ENCODE measurements around the gene ANXA9. TPM values are rescaled to one million over a fixed set of nuclear protein-coding genes. Genes with fewer than 3 reads are reported as not detected.

ANXA9 gene
- total and polyA plus RNA-seq, 2 of the 4 experiments (the other 2 are of a cell fraction) = 0.21 to 0.36 TPM

DNA sequence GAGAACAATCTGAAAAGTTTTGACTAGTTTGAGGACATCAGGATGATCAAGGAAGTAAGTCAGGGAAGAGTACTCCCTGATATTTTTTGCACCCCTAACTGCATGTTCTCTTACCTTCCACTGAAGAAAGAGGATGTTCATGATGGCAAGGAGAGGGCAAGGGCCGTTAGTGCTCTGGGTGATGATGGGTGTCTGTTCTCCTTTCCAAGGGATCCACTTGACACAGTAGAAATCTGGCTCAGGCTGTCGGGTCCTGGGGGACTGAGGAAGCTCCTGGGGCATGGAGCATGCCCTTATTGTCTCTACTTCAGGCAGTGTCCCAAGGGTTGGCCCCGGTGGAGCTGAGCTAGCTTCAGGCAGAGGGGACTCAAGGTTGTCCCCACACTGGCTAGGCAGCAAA, 20.0 kb downstream of the ANXA9 start:
- intact Hi-C loops (cut with micrococcal nuclease) (loop anchor here (10.0 kb wide), 1 partner anchor 437 kb away; no protein-coding TSS in a partner anchor), in situ Hi-C loops (cut with MboI; ENCODE audit: low sequenced_read_pairs) (no loop called here), dilution Hi-C loops (cut with HindIII; ENCODE audit: low sequenced_read_pairs, unreplicated experiment) (no loop called here)
- Histone ChIP-seq H4K20me1 (ENCODE audit: insufficient read depth, low read length) (no peaks in the 10 kb centered on the region), H3K23ac (ENCODE audit: low read depth, low read length) (no peak overlapping the region), H4K91ac (ENCODE audit: insufficient read depth, low read depth, low read length) (no peak overlapping the region), H2BK120ac (ENCODE audit: low read depth, low read length) (no peak overlapping the region), H3K14ac (replicated peaks; ENCODE audit: low read depth, low read length) (no peak overlapping the region), H3K56ac (ENCODE audit: extremely low read depth, insufficient read depth, low read length) (no peak overlapping the region), H3K9ac (ENCODE audit: low read depth, low read length) (no peak overlapping the region), H3K27me3 (ENCODE audit: control insufficient read depth, insufficient read depth, low read length) (no peaks in the 10 kb centered on the region), H3K9me1 (ENCODE audit: insufficient read depth, low read length) (peaks cover 13% of the 10 kb centered on the region), H2AK9ac (replicated peaks; ENCODE audit: low read depth, low read length, poor library complexity) (no peak overlapping the region), H3K18ac (ENCODE audit: low read depth, low read length) (no peak overlapping the region), H3K27ac (ENCODE audit: insufficient read depth, low read length) (no peak overlapping the region), H2AFZ (replicated peaks; ENCODE audit: low read length, poor library complexity) (no peak overlapping the region), H3K36me3 (ENCODE audit: control insufficient read depth, insufficient read depth, low read length) (peaks cover 29% of the 10 kb centered on the region), H4K5ac (ENCODE audit: low read depth, low read length) (no peak overlapping the region), H3K79me1 (ENCODE audit: low read depth in 1 of 2, low read length in 2 of 2) (peaks cover 7 to 12% of the 10 kb centered on the region in 2 experiments), H3K4me3 (ENCODE audit: insufficient read depth, low read depth, low read length) (no peak overlapping the region), H3K4me1 (ENCODE audit: control insufficient read depth, insufficient read depth, low read length) (peaks cover 9% of the 10 kb centered on the region), H4K8ac (ENCODE audit: low read depth in 2 of 2, low read length in 2 of 2) (no peak overlapping the region), H2BK15ac (ENCODE audit: low read depth, low read length) (no peak overlapping the region), H2AK5ac (ENCODE audit: low read depth, low read length) (no peak overlapping the region), H3K9me3 (ENCODE audit: control insufficient read depth, insufficient read depth, low read length) (no peaks in the 10 kb centered on the region), H2BK5ac (ENCODE audit: low read depth, low read length, poor library complexity, severe bottlenecking) (no peak overlapping the region), H2BK20ac (ENCODE audit: low read depth, low read length) (no peak overlapping the region), H3K4ac (ENCODE audit: low read depth, low read length) (no peak overlapping the region), H3K4me2 (ENCODE audit: low read depth, low read length) (no peak overlapping the region)
- 67% methylated on average over 1 of the region's 3 CpGs; no CpG with 5 or more reads in 1 of the 2 experiments for WGBS, 2 experiments (ENCODE audit: extremely low coverage in 2 of 2, insufficient read length in 1 of 2)
- ChIA-PET POLR2A (ENCODE audit: unreplicated experiment) (no interaction called here), CTCF (no interaction called here)
- TF ChIP-seq RCOR1 (IDR thresholded peaks at IDR 0.05; ENCODE audit: insufficient replicate concordance, low read length) (no peak), POLR2A (IDR thresholded peaks at IDR 0.05; ENCODE audit: low read depth, low read length) (no peak), MAFK (IDR thresholded peaks at IDR 0.05; ENCODE audit: low read depth, low read length) (no peak), CHD1 (IDR thresholded peaks at IDR 0.05; ENCODE audit: low read depth, low read length) (no peak), SMC3 (IDR thresholded peaks at IDR 0.05; ENCODE audit: low read depth, low read length) (no peak), NFE2L2 (IDR thresholded peaks at IDR 0.05; ENCODE audit: low read depth, low read length) (no peak), USF2 (IDR thresholded peaks at IDR 0.05; ENCODE audit: low read depth, low read length) (no peak), RAD21 (IDR thresholded peaks at IDR 0.05; ENCODE audit: low read length) (no peak), FOS (IDR thresholded peaks at IDR 0.05; ENCODE audit: low read depth, low read length) (no peak), MXI1 (IDR thresholded peaks at IDR 0.05; ENCODE audit: borderline replicate concordance, low read depth, low read length) (no peak)
- no peak for ATAC-seq (ENCODE audit: low read depth)
- no peak for DNase-seq
- no TSS peak for BruUV-seq (replicated peaks)

Data from IMR-90 (cell line).